ENCODE data around the gene NGRN.

The NGRN gene

DNA sequence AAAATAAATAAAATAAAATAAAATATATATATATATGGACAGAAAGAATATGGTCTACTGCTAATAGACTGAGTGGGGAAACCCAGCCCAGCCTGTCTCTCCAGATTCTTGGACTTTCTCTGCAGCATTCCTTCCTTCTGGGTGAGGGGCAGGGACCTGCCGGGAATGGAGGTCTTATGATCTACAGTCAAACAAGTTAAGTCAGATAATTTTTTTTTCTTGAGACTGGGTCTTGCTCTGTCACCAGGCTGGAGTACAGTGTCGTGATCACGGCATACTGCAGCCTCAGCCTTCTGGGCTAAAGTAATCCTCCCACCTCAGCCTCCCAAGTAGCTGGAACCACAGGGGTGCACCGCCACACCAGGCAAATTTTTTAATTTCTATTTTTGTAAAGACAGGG, 53.1 kb downstream of the NGRN start:
- no peaks in the 10 kb centered on the region for H3K36me3 ChIP-seq (ENCODE audit: low read length)
- H3F3A ChIP-seq (ENCODE audit: insufficient read depth): no peaks in the 10 kb centered on the region

DNA sequence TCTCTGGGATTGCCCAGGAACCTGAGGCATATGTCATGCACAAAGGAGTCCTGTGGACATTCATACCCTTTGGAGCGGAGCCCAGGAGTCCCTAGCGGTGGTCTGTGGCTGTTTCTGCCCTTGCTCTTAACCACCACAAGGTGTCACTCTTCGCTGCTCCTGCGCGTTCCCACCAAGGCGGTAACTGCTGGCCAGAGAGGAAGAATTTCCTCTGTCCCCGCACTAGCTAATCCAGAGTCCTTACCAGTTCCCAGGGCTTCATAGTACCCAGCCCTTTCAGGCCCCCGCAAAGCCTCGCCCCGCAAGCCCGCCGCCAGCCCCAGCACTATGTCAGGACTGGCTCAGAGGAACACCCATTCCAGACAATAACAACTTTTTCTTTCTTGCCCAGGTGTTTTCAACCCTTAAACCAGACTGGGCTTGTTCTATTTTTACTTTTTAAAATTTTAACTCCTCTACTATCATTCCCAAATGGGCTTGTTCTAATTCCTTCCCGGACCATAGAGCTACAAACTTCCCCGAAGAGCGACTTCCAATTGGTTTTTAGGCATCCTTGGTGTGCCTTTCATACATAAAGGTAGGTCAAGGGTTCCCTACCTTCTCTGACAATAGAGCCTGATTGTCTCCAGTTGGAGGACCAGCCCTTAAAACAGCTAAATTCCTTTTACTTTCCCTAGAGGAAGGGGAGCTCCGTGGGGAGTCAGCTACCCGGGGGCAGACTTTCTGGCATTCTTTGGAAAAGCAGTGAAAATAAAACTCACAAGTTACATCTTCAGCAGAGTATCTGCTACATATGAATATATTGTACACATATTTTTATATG, 54.8 kb downstream of the NGRN start:
- H2AFZ ChIP-seq (ENCODE audit: low read depth, low read length, severe bottlenecking): no peak overlapping the region
- H3K79me2 ChIP-seq (ENCODE audit: insufficient read depth, low read length): no peaks in the 10 kb centered on the region
- no peaks in the 10 kb centered on the region for H3K9me3 ChIP-seq (ENCODE audit: insufficient read depth, low read length)
- H4K20me1 ChIP-seq (ENCODE audit: low read depth, low read length): no peaks in the 10 kb centered on the region
- H3F3A ChIP-seq (ENCODE audit: insufficient read depth): no peaks in the 10 kb centered on the region
- no peak overlapping the region for H3K4me2 ChIP-seq (ENCODE audit: low read depth, low read length, poor library complexity, severe bottlenecking)
- TF ChIP-seq, protein P1, sequence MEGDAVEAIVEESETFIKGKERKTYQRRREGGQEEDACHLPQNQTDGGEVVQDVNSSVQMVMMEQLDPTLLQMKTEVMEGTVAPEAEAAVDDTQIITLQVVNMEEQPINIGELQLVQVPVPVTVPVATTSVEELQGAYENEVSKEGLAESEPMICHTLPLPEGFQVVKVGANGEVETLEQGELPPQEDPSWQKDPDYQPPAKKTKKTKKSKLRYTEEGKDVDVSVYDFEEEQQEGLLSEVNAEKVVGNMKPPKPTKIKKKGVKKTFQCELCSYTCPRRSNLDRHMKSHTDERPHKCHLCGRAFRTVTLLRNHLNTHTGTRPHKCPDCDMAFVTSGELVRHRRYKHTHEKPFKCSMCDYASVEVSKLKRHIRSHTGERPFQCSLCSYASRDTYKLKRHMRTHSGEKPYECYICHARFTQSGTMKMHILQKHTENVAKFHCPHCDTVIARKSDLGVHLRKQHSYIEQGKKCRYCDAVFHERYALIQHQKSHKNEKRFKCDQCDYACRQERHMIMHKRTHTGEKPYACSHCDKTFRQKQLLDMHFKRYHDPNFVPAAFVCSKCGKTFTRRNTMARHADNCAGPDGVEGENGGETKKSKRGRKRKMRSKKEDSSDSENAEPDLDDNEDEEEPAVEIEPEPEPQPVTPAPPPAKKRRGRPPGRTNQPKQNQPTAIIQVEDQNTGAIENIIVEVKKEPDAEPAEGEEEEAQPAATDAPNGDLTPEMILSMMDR (IDR thresholded peaks at IDR 0.05; ENCODE audit: insufficient read depth, low read length, poor library complexity, severe bottlenecking): peak; percentile 92
- TF ChIP-seq EZH2phosphoT487 (conservative IDR thresholded peaks at IDR 0.05; ENCODE audit: low read length): no peak
- no peaks in the 10 kb centered on the region for H3K36me3 ChIP-seq (ENCODE audit: low read length)
- no peaks in the 10 kb centered on the region for H3K27me3 ChIP-seq (ENCODE audit: low read length)
- H3K9me2 ChIP-seq (replicated peaks; ENCODE audit: insufficient read depth, low read length): no peaks in the 10 kb centered on the region
- H3K4me3 ChIP-seq (ENCODE audit: insufficient read depth, low read length, poor library complexity, severe bottlenecking): no peak overlapping the region
- H3K27ac ChIP-seq (ENCODE audit: low read depth, low read length): no peak overlapping the region
- H3K9ac ChIP-seq (ENCODE audit: low read length): no peak overlapping the region

More for the DNA sequence above, 53.1 kb downstream of the NGRN start:
- H3K9ac ChIP-seq (ENCODE audit: low read length): no peak overlapping the region
- H3K79me2 ChIP-seq (ENCODE audit: insufficient read depth, low read length): no peaks in the 10 kb centered on the region
- H3K9me3 ChIP-seq (ENCODE audit: insufficient read depth, low read length): no peaks in the 10 kb centered on the region
- H2AFZ ChIP-seq (ENCODE audit: low read depth, low read length, severe bottlenecking): no peak overlapping the region
- H3K4me2 ChIP-seq (ENCODE audit: low read depth, low read length, poor library complexity, severe bottlenecking): no peak overlapping the region
- TF ChIP-seq EZH2phosphoT487 (conservative IDR thresholded peaks at IDR 0.05; ENCODE audit: low read length): no peak
- TF ChIP-seq, protein P1 (IDR thresholded peaks at IDR 0.05; ENCODE audit: insufficient read depth, low read length, poor library complexity, severe bottlenecking): no peak
- no peak overlapping the region for H3K4me3 ChIP-seq (ENCODE audit: insufficient read depth, low read length, poor library complexity, severe bottlenecking)
- H3K27me3 ChIP-seq (ENCODE audit: low read length): no peaks in the 10 kb centered on the region
- H4K20me1 ChIP-seq (ENCODE audit: low read depth, low read length): no peaks in the 10 kb centered on the region
- H3K27ac ChIP-seq (ENCODE audit: low read depth, low read length): no peak overlapping the region
- H3K9me2 ChIP-seq (replicated peaks; ENCODE audit: insufficient read depth, low read length): no peaks in the 10 kb centered on the region

DNA sequence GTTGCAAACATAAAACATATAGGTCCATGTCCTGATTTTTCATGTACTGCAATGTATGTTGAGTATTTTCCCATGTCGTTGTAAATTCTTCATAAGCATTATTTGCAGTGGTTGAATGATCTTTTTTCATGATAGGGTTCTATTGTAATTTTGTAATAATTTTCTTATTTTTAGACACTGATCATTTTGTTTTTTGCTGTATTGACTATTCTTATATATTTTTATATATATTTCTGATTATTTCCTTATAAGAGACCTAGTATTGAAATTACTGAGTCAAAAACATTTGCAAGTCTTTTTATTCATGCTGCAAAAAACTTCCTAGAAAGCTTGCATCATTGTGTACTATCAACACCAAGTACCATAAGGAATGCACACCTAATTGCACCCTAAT, 55.4 kb downstream of the NGRN start:
- no peaks in the 10 kb centered on the region for H3K9me3 ChIP-seq (ENCODE audit: insufficient read depth, low read length)
- no peak overlapping the region for H3K27ac ChIP-seq (ENCODE audit: low read depth, low read length)
- H4K20me1 ChIP-seq (ENCODE audit: low read depth, low read length): no peaks in the 10 kb centered on the region
- no peak for TF ChIP-seq EZH2phosphoT487 (conservative IDR thresholded peaks at IDR 0.05; ENCODE audit: low read length)
- TF ChIP-seq, protein P1 (IDR thresholded peaks at IDR 0.05; ENCODE audit: insufficient read depth, low read length, poor library complexity, severe bottlenecking): no peak
- H3F3A ChIP-seq (ENCODE audit: insufficient read depth): no peaks in the 10 kb centered on the region
- H3K9me2 ChIP-seq (replicated peaks; ENCODE audit: insufficient read depth, low read length): no peaks in the 10 kb centered on the region
- H3K9ac ChIP-seq (ENCODE audit: low read length): no peak overlapping the region
- H3K79me2 ChIP-seq (ENCODE audit: insufficient read depth, low read length): no peaks in the 10 kb centered on the region
- H3K27me3 ChIP-seq (ENCODE audit: low read length): no peaks in the 10 kb centered on the region
- no peak overlapping the region for H2AFZ ChIP-seq (ENCODE audit: low read depth, low read length, severe bottlenecking)
- no peak overlapping the region for H3K4me3 ChIP-seq (ENCODE audit: insufficient read depth, low read length, poor library complexity, severe bottlenecking)
- H3K4me2 ChIP-seq (ENCODE audit: low read depth, low read length, poor library complexity, severe bottlenecking): no peak overlapping the region
- no peaks in the 10 kb centered on the region for H3K36me3 ChIP-seq (ENCODE audit: low read length)

Measured in SU-DHL-6 (cell line).